ENCODE measurements around the gene CRHR1.

DNA sequence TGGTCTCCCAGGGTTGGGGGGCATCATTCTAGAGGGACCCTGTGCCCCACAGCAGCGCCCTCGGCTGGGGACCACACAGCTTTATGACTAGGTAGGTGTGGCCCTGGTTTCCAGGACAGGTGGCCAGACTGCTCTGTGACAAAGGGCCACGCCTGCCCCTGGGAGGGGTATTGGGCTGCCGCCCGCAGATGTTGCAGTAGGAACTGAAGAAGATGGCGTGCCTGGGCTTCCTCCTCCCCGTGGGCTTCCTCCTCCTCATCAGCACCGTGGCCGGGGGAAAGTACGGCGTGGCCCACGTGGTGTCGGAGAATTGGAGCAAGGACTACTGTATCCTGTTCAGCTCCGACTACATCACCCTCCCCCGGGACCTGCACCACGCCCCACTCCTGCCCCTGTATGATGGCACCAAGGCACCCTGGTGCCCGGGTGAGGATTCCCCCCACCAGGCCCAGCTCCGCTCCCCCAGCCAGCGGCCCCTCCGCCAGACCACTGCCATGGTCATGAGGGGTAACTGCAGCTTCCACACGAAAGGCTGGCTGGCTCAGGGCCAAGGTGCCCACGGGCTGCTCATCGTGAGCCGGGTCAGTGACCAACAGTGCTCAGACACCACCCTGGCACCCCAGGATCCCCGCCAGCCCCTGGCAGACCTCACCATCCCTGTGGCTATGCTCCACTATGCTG, 60.7 kb downstream of the CRHR1 start, which contains the start of gene SPPL2C:
- TF ChIP-seq, protein P1, sequence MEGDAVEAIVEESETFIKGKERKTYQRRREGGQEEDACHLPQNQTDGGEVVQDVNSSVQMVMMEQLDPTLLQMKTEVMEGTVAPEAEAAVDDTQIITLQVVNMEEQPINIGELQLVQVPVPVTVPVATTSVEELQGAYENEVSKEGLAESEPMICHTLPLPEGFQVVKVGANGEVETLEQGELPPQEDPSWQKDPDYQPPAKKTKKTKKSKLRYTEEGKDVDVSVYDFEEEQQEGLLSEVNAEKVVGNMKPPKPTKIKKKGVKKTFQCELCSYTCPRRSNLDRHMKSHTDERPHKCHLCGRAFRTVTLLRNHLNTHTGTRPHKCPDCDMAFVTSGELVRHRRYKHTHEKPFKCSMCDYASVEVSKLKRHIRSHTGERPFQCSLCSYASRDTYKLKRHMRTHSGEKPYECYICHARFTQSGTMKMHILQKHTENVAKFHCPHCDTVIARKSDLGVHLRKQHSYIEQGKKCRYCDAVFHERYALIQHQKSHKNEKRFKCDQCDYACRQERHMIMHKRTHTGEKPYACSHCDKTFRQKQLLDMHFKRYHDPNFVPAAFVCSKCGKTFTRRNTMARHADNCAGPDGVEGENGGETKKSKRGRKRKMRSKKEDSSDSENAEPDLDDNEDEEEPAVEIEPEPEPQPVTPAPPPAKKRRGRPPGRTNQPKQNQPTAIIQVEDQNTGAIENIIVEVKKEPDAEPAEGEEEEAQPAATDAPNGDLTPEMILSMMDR (tag by site-specific recombination; IDR thresholded peaks at IDR 0.05) = no peak
- no peak for TF ChIP-seq ZXDB (tag by site-specific recombination; IDR thresholded peaks at IDR 0.05)
- TF ChIP-seq ZNF624 (tag by site-specific recombination; IDR thresholded peaks at IDR 0.05) = no peak
- no peak for TF ChIP-seq MYNN (tag by site-specific recombination; IDR thresholded peaks at IDR 0.05; ENCODE audit: borderline replicate concordance)
- TF ChIP-seq ZNF830 (tag by site-specific recombination; IDR thresholded peaks at IDR 0.05; ENCODE audit: low read depth) = no peak
- no peak for TF ChIP-seq ZNF571 (tag by site-specific recombination; IDR thresholded peaks at IDR 0.05)
- no peak for TF ChIP-seq YY1 (tag by site-specific recombination; IDR thresholded peaks at IDR 0.05)
- no peak for TF ChIP-seq ZNF211 (tag by site-specific recombination; IDR thresholded peaks at IDR 0.05; ENCODE audit: low read depth)
- no peak for TF ChIP-seq ZBTB44 (tag by site-specific recombination; IDR thresholded peaks at IDR 0.05)
- no peak for TF ChIP-seq ZNF146 (tag by site-specific recombination; IDR thresholded peaks at IDR 0.05)
- TF ChIP-seq ZNF2 (tag by site-specific recombination; IDR thresholded peaks at IDR 0.05) = no peak
